ENCODE data around the gene CCDC85A. TPM values are rescaled to one million over a fixed set of nuclear protein-coding genes. Genes with fewer than 3 reads are reported as not detected.

CCDC85A gene
- total RNA-seq, 1 donor from 2014 or later = 0.70 TPM

DNA sequence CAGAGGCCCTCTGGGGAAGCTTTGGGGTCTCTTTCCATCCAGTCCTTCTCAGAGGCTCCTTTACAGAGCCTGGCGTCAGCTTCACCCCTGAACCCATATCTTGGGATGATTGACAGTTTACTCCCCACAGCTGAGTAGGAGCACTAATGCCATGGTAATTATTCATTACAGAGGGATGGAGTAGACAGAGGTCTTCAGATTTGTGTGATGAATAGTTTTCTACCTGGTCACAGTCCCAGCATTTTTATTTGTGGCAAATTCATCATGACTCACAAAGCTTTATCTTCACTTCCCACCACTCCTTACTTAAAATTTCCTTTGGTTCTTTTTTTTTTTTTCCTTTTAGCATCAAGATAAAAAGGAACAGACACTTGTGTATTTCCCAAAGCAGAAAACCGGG, 104.2 kb downstream of the CCDC85A start:
- no peak for DNase-seq (ENCODE audit: low spot score)
- H3K36me3 Mint-ChIP-seq (ENCODE audit: low read depth) = no peaks in the 10 kb centered on the region
- H3K27me3 Mint-ChIP-seq (ENCODE audit: low read depth) = peaks cover 1% of the 10 kb centered on the region
- TF ChIP-seq, protein P1, sequence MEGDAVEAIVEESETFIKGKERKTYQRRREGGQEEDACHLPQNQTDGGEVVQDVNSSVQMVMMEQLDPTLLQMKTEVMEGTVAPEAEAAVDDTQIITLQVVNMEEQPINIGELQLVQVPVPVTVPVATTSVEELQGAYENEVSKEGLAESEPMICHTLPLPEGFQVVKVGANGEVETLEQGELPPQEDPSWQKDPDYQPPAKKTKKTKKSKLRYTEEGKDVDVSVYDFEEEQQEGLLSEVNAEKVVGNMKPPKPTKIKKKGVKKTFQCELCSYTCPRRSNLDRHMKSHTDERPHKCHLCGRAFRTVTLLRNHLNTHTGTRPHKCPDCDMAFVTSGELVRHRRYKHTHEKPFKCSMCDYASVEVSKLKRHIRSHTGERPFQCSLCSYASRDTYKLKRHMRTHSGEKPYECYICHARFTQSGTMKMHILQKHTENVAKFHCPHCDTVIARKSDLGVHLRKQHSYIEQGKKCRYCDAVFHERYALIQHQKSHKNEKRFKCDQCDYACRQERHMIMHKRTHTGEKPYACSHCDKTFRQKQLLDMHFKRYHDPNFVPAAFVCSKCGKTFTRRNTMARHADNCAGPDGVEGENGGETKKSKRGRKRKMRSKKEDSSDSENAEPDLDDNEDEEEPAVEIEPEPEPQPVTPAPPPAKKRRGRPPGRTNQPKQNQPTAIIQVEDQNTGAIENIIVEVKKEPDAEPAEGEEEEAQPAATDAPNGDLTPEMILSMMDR (IDR thresholded peaks at IDR 0.05) = no peak
- no peak overlapping the region for H3K4me3 Mint-ChIP-seq (ENCODE audit: unreplicated experiment)
- no peak overlapping the region for H3K27ac Mint-ChIP-seq (ENCODE audit: unreplicated experiment)
- H3K9me3 Mint-ChIP-seq (ENCODE audit: low read depth) = peaks cover 6% of the 10 kb centered on the region
- peaks cover 3% of the 10 kb centered on the region for H3K4me1 Mint-ChIP-seq (ENCODE audit: low read depth)

DNA sequence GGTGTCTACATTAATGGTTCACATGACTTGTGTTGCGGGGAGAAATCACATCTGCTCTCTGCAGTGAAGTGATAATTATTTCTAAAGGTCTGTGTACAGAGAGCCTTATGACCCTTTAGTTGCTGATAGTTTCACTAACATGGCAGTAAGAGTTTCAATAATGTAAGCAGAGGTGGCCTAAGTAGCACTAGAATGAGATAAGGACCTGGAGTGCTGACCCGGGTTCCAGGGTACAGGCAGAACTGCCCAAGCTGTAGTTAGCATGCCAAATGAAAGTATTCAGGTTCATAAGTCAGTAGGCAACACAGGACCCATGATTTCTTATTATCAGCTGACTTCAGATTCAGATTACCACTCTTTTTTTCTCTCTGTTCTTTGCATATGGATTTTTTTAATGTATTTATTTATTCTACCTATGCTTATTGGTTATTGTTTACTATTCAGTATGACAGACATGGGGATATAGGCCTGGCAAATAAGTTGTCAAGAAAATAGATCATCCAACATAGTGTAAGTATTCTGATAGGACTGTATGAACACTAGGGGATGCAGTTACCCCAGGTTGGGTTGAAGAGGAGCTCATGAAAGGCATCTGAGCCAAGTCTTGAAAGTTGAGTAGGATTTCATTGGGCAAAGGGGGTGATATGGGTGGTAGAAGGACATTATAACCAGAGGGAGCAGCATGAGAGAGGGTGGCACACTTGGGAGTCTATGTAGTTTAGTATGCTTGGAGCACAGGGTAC, 105.2 kb downstream of the CCDC85A start:
- Mint-ChIP-seq H3K27me3 (ENCODE audit: low read depth) (peaks cover 3% of the 10 kb centered on the region), H3K27ac (ENCODE audit: unreplicated experiment) (no peak overlapping the region), H3K9me3 (ENCODE audit: low read depth) (peaks cover 6% of the 10 kb centered on the region), H3K4me3 (ENCODE audit: unreplicated experiment) (no peak overlapping the region), H3K4me1 (ENCODE audit: low read depth) (peaks cover 3% of the 10 kb centered on the region), H3K36me3 (ENCODE audit: low read depth) (no peaks in the 10 kb centered on the region)
- TF ChIP-seq, protein P1 (IDR thresholded peaks at IDR 0.05) = no peak
- DNase-seq (ENCODE audit: low spot score) = no peak

DNA sequence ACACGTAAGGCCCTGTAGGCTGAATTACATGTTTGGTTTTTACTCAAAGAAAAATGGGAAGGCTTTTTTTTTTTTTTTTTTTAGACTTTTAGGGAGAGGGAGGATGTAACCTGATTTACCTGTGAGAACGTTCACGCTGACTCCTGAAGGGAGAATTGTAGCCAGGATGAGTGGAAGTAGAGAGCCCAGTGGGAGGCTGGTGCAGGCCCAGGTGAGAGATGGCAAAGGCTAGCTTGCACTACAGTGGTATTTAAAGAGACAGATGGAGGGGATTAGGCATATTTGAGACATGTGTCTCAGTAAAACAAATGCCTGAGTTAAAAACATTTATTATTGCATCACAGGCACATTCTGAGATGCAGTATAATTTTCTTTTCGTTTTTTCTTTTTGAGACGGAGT, 107.9 kb downstream of the CCDC85A start:
- no peaks in the 10 kb centered on the region for H3K9me3 Mint-ChIP-seq (ENCODE audit: low read depth)
- peaks cover 3% of the 10 kb centered on the region for H3K4me1 Mint-ChIP-seq (ENCODE audit: low read depth)
- peaks cover 2% of the 10 kb centered on the region for H3K27me3 Mint-ChIP-seq (ENCODE audit: low read depth)
- TF ChIP-seq, protein P1 (IDR thresholded peaks at IDR 0.05) = no peak
- no peaks in the 10 kb centered on the region for H3K36me3 Mint-ChIP-seq (ENCODE audit: low read depth)
- H3K4me3 Mint-ChIP-seq (ENCODE audit: unreplicated experiment) = no peak overlapping the region
- DNase-seq (ENCODE audit: low spot score) = no peak
- H3K27ac Mint-ChIP-seq (ENCODE audit: unreplicated experiment) = no peak overlapping the region

DNA sequence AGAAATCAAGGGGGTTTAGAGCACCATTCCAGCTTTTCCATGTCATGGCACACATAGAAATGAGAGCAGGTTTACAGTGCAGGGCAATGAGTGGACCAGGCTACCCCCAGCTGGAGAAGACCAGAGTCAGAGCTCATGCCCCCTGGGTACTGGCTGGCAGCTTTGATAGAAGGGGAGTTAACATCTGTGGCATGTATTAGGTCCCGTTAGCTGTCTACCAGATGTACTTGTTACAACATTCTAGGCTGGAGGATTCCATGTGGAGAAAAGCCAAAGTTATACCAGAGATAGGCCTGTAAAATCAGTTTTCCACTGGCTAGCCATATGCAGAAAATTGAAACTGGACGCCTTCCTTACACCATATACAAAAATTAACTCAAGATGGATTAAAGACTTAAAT, 109.2 kb downstream of the CCDC85A start:
- no peaks in the 10 kb centered on the region for H3K4me1 Mint-ChIP-seq (ENCODE audit: low read depth)
- TF ChIP-seq, protein P1 (IDR thresholded peaks at IDR 0.05) = no peak
- peaks cover 6% of the 10 kb centered on the region for H3K27me3 Mint-ChIP-seq (ENCODE audit: low read depth)
- no peaks in the 10 kb centered on the region for H3K36me3 Mint-ChIP-seq (ENCODE audit: low read depth)
- no peak overlapping the region for H3K4me3 Mint-ChIP-seq (ENCODE audit: unreplicated experiment)
- H3K27ac Mint-ChIP-seq (ENCODE audit: unreplicated experiment) = no peak overlapping the region
- H3K9me3 Mint-ChIP-seq (ENCODE audit: low read depth) = no peaks in the 10 kb centered on the region
- DNase-seq (ENCODE audit: low spot score) = no peak

DNA sequence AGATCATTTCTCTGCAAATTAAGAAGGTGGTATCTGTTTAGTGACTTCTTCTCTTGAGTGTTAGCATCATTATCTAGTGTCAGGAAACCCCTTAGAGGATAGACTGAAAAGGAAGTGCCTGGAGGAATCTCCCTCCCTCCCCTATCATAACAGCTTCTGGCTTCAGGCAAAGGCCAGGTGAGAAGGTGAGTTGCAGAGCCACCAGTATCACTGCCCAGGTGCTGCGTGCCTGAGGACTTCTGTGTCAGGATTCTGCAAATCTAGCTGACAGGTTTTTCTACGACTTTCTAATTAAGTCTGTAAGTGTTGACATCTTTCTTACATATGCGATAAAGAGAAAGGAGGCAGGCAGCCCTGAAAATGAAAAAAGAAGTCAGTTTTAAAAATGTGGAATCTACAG, 111.9 kb downstream of the CCDC85A start:
- DNase-seq (ENCODE audit: low spot score) = no peak
- Mint-ChIP-seq H3K4me3 (ENCODE audit: unreplicated experiment) (no peak overlapping the region), H3K9me3 (ENCODE audit: low read depth) (no peaks in the 10 kb centered on the region), H3K27ac (ENCODE audit: unreplicated experiment) (no peak overlapping the region), H3K27me3 (ENCODE audit: low read depth) (peaks cover 6% of the 10 kb centered on the region), H3K4me1 (ENCODE audit: low read depth) (peaks cover 3% of the 10 kb centered on the region), H3K36me3 (ENCODE audit: low read depth) (no peaks in the 10 kb centered on the region)
- TF ChIP-seq, protein P1 (IDR thresholded peaks at IDR 0.05) = no peak

Data from chondrocyte (in vitro differentiated cells).